Measurements from ENCODE around the gene FGD4.
A peak's percentile ranks its signal among the peaks of the same experiment; 100 is the strongest.

- peak in 1 of 7 experiments; percentile 2 for TF ChIP-seq CTCF (IDR thresholded peaks at IDR 0.05)
- TF ChIP-seq POLR2A (IDR thresholded peaks at IDR 0.05), result no peak
Measured at GRCh38 chr12:32558903-32559302, 159.5 kb downstream of the FGD4 start.

All from body of pancreas (tissue), 4 donors.